Sigmoid colon (tissue), 7 donors: ENCODE measurements around the gene SDK2. TPM values are rescaled to one million over a fixed set of nuclear protein-coding genes. Genes with fewer than 3 reads are reported as not detected.

ENCODE experiments used
- DNase-seq: peaks from one replicate; pipeline ENCODE4 v3.0.0-alpha.2; 2019
- H3K27ac ChIP-seq, 4 donors: fragments of 200-600 bp; sonication (generic); one replicate each; pipeline ENCODE4 v1.5.1; 2016 to 2019; ENCODE audit warnings: mild to moderate bottlenecking in 1 of 4
- H3K27me3 ChIP-seq, 3 donors: fragments of 200-600 bp; sonication (generic); one replicate each; pipeline ENCODE4 v1.5.1; 2019; ENCODE audit warnings: mild to moderate bottlenecking in 1 of 3
- H3K36me3 ChIP-seq, 4 donors: fragments of 200-600 bp; sonication (generic); one replicate each; pipeline ENCODE4 v1.5.1; 2016 to 2019
- H3K4me1 ChIP-seq, 4 donors: fragments of 200-600 bp; sonication (generic); one replicate each; pipeline ENCODE4 v1.5.1; 2017 to 2019
- H3K4me3 ChIP-seq, 4 donors: fragments of 200-600 bp; sonication (generic); one replicate each; pipeline ENCODE4 v1.5.1; 2017 to 2019; ENCODE audit warnings: mild to moderate bottlenecking in 2 of 4, moderate library complexity in 1 of 4
- H3K9me3 ChIP-seq, 4 donors: fragments of 200-600 bp in 3 of 4; sonication (generic) in 3 of 4; one replicate each; pipeline versions ENCODE4 v1.5.1 to v1.6.1; 2013 to 2019
- EP300 ChIP-seq, 4 donors: sonication (generic); formaldehyde crosslinking; IDR thresholded peaks; one replicate each; pipeline ENCODE4 v1.6.1; 2017; ENCODE audit warnings: antibody characterized with exemption in 4 of 4
- POLR2A ChIP-seq, 2 donors: fragments of 450-650 bp; IDR thresholded peaks; one replicate each; pipeline ENCODE4 v1.6.1; 2016; ENCODE audit warnings: antibody characterized with exemption in 2 of 2, mild to moderate bottlenecking in 2 of 2, moderate library complexity in 2 of 2
- POLR2AphosphoS5 ChIP-seq, 4 donors: sonication (generic); formaldehyde crosslinking; IDR thresholded peaks; one replicate each; pipeline ENCODE4 v1.6.1; 2017; ENCODE audit warnings: antibody characterized with exemption in 4 of 4
- WGBS, 2 donors: extraction: QIAGEN DNeasy Blood & Tissue Kit; methylation state at CpG; one replicate each; pipeline ENCODE4 v1.1.7; 2013; 5-methylcytosine and 5-hydroxymethylcytosine counted together
- intact Hi-C: fragments of 100-400 bp; cut with DNase I; formaldehyde crosslinking; loops from one replicate; pipeline ENCODE4 v1.15.1; 2023
- polyA plus RNA-seq, 3 donors: library from polyadenylated mRNA; stranded (reverse); fragments of 200-250 nt; gene quantifications; one replicate each; pipeline ENCODE4 v1.2.3, GENCODE V29; 2013
- total RNA-seq, 4 donors: library from RNA; depleted of rRNA; stranded (reverse); fragments of >200 nt; gene quantifications; one replicate each; pipeline ENCODE4 v1.1.0, GENCODE V29; 2016
- TF ChIP-seq, protein P1 (sequence below), 4 experiments: fragments of 450-650 bp in 3 of 4; fragments of 200-600 bp in 1 of 4; IDR thresholded peaks; one replicate each; pipeline ENCODE4 v1.5.1; 2016 to 2019; ENCODE audit warnings: antibody characterized with exemption in 4 of 4, mild to moderate bottlenecking in 3 of 4, moderate library complexity in 2 of 4
- donor health status: healthy with polysubstance abuse.
- donor health status: Bipolar disorder and iron deficiency.
- donor health status: healthy.

Gene SDK2
- total and polyA plus RNA-seq, 7 donors: under 0.01 to 1.9 (median 0.71) TPM

DNA sequence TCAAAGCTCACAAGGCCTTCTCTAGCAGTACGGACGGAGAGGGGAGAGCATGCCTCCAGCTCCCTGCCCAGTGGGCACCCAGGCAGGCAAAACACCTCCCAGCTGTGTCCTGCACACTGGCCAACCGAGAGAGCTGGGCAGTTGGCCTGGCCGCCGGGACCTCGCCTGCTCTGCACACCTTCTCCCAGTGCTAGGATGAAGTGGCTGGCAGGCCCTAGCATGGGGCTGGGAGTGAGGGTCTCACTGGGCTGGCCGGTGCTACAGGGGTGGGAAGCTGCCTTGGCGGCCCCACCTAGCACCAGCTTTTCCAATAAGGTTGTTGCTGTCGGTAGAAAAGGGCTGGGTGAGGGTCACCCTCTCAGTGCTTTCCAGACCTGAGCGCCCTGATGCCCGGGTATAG, 60.2 kb downstream of the SDK2 start:
- H3K36me3 ChIP-seq: no peaks in the 10 kb centered on the region
- no peak overlapping the region for H3K27ac ChIP-seq
- peaks cover 0 to 6% (median 0%) of the 10 kb centered on the region in 3 donors for H3K27me3 ChIP-seq
- WGBS, 2 donors: 88 to 91% methylated on average over 11 of the region's 11 CpGs
- intact Hi-C loops: no loop called here
- TF ChIP-seq EP300 (IDR thresholded peaks at IDR 0.05) (no peak), POLR2AphosphoS5 (IDR thresholded peaks at IDR 0.05) (no peak), POLR2A (IDR thresholded peaks at IDR 0.05) (no peak)
- TF ChIP-seq, protein P1, sequence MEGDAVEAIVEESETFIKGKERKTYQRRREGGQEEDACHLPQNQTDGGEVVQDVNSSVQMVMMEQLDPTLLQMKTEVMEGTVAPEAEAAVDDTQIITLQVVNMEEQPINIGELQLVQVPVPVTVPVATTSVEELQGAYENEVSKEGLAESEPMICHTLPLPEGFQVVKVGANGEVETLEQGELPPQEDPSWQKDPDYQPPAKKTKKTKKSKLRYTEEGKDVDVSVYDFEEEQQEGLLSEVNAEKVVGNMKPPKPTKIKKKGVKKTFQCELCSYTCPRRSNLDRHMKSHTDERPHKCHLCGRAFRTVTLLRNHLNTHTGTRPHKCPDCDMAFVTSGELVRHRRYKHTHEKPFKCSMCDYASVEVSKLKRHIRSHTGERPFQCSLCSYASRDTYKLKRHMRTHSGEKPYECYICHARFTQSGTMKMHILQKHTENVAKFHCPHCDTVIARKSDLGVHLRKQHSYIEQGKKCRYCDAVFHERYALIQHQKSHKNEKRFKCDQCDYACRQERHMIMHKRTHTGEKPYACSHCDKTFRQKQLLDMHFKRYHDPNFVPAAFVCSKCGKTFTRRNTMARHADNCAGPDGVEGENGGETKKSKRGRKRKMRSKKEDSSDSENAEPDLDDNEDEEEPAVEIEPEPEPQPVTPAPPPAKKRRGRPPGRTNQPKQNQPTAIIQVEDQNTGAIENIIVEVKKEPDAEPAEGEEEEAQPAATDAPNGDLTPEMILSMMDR (IDR thresholded peaks at IDR 0.05): no peak
- H3K4me3 ChIP-seq: no peak overlapping the region
- DNase-seq: no peak
- no peaks in the 10 kb centered on the region for H3K4me1 ChIP-seq
- no peaks in the 10 kb centered on the region for H3K9me3 ChIP-seq

GRCh38 chr17:73582821-73583220, 61.4 kb downstream of the SDK2 start:
- intact Hi-C loops: no loop called here
- no peak for DNase-seq
- Histone ChIP-seq H3K4me1 (no peaks in the 10 kb centered on the region), H3K36me3 (no peaks in the 10 kb centered on the region), H3K4me3 (no peak overlapping the region), H3K9me3 (no peaks in the 10 kb centered on the region), H3K27me3 (peaks cover 0 to 6% (median 0%) of the 10 kb centered on the region in 3 donors), H3K27ac (no peak overlapping the region)
- 86 to 88% methylated on average over 9 of the region's 9 CpGs for WGBS, 2 donors
- TF ChIP-seq POLR2A (IDR thresholded peaks at IDR 0.05) (no peak), EP300 (IDR thresholded peaks at IDR 0.05) (no peak), POLR2AphosphoS5 (IDR thresholded peaks at IDR 0.05) (no peak)
- TF ChIP-seq, protein P1 (IDR thresholded peaks at IDR 0.05): no peak

- Histone ChIP-seq H3K4me3 (no peak overlapping the region), H3K9me3 (no peaks in the 10 kb centered on the region), H3K27ac (no peak overlapping the region), H3K4me1 (no peaks in the 10 kb centered on the region), H3K36me3 (no peaks in the 10 kb centered on the region), H3K27me3 (peaks cover 0 to 6% (median 0%) of the 10 kb centered on the region in 3 donors)
- intact Hi-C loops: no loop called here
- whole genome bisulfite sequencing, 2 donors: 75 to 77% methylated on average over 6 of the region's 6 CpGs
- no peak for DNase-seq
- TF ChIP-seq, protein P1 (IDR thresholded peaks at IDR 0.05): no peak
- TF ChIP-seq EP300 (IDR thresholded peaks at IDR 0.05) (no peak), POLR2AphosphoS5 (IDR thresholded peaks at IDR 0.05) (no peak), POLR2A (IDR thresholded peaks at IDR 0.05) (no peak)
These were observed 61.9 kb downstream of the SDK2 start for GRCh38 chr17:73582359-73582758.

- intact Hi-C loops: no loop called here
- 91 to 92% methylated on average over 7 of the region's 7 CpGs for WGBS, 2 donors
- DNase-seq: no peak
- TF ChIP-seq POLR2AphosphoS5 (IDR thresholded peaks at IDR 0.05): no peak
- TF ChIP-seq EP300 (IDR thresholded peaks at IDR 0.05): no peak
- TF ChIP-seq, protein P1 (IDR thresholded peaks at IDR 0.05): no peak
- no peak for TF ChIP-seq POLR2A (IDR thresholded peaks at IDR 0.05)
- Histone ChIP-seq H3K27ac (no peak overlapping the region), H3K36me3 (no peaks in the 10 kb centered on the region), H3K9me3 (no peaks in the 10 kb centered on the region), H3K4me3 (no peak overlapping the region), H3K4me1 (no peaks in the 10 kb centered on the region), H3K27me3 (peaks cover 0 to 6% (median 0%) of the 10 kb centered on the region in 3 donors)
These were observed 62.9 kb downstream of the SDK2 start for GRCh38 chr17:73581379-73581778.

DNA sequence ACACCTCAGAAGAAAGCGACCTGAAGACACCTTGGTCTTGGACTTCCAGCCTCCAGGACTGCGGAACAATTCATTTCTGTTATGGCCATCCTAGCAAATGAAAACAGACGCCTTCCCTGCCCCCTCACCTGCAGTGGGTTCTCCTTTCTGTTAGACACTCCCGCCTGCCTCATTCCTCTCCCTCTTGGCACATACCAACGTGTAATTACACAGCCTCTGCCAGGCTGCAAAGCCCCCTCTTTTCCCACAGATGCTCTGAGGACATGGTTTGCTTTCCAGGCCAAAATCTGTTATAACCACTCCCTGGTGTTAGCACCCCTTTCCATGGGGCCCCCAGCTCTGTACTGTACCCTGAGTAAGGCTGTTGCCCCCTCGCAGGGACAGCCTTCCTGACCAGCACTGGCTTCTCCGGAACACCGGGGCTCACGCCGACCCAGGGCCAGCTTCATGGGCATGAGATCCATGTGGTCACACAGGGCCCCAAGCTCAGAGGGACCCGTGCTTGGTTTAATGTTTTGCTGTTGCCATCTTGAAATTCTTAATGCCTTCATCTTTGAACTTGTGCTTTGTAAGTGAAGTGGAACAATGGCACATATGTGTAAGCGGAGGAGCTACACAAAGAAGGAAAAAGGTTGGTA, 64.1 kb downstream of the SDK2 start:
- TF ChIP-seq, protein P1 (IDR thresholded peaks at IDR 0.05): no peak
- no peak for TF ChIP-seq POLR2A (IDR thresholded peaks at IDR 0.05)
- no peak for TF ChIP-seq EP300 (IDR thresholded peaks at IDR 0.05)
- TF ChIP-seq POLR2AphosphoS5 (IDR thresholded peaks at IDR 0.05): no peak
- H3K4me1 ChIP-seq: no peaks in the 10 kb centered on the region
- H3K27me3 ChIP-seq: peaks cover 0 to 6% (median 0%) of the 10 kb centered on the region in 3 donors
- no peaks in the 10 kb centered on the region for H3K36me3 ChIP-seq
- 91% methylated on average over 12 of the region's 12 CpGs for WGBS, 2 donors
- intact Hi-C loops: no loop called here
- H3K27ac ChIP-seq: no peak overlapping the region
- no peak for DNase-seq
- no peaks in the 10 kb centered on the region for H3K9me3 ChIP-seq
- no peak overlapping the region for H3K4me3 ChIP-seq
